Breast epithelium (tissue), 3 donors: ENCODE data around the gene OR5C1. TPM values are rescaled to one million over a fixed set of nuclear protein-coding genes. Genes with fewer than 3 reads are reported as not detected.

Experiments
- total RNA-seq, 3 donors: library from RNA; depleted of rRNA; stranded (reverse); fragments of >200 nt; gene quantifications; one replicate each; pipeline ENCODE4 v1.1.0, GENCODE V29; 2016

OR5C1 gene
- total RNA-seq, 3 donors from 2014 or later = not detected

Other genes with a start within 250 kb of the OR5C1 start
- under 1 TPM in 1 of 3 donors, not detected in 2; 0.73 TPM for gene OR1N2, start 235.8 kb upstream of the OR5C1 start, total RNA-seq
- under 1 TPM in 2 of 3 donors, not detected in 1; 0.44 to 0.48 TPM for gene OR1L8, start 205.5 kb upstream of the OR5C1 start, total RNA-seq
- gene OR1Q1, start 174.2 kb upstream of the OR5C1 start, total RNA-seq = under 1 TPM in 1 of 3 donors, not detected in 2; 0.44 TPM
- not detected for gene OR1B1, start 131.3 kb upstream of the OR5C1 start, total RNA-seq
- not detected for gene OR1L1, start 127.2 kb upstream of the OR5C1 start, total RNA-seq
- not detected for gene OR1L3, start 113.8 kb upstream of the OR5C1 start, total RNA-seq
- not detected for gene OR1L4, start 64.9 kb upstream of the OR5C1 start, total RNA-seq
- gene OR1L6, start 46.6 kb upstream of the OR5C1 start, total RNA-seq = not detected
- not detected for gene OR1K1, start 11.2 kb downstream of the OR5C1 start, total RNA-seq
- gene PDCL, start 39.7 kb downstream of the OR5C1 start, total RNA-seq = 10 to 100 TPM; 14.2 to 24.9 (median 23.7) TPM
- 10 to 100 TPM; 38.6 to 44.6 (median 41.6) TPM for gene RC3H2, start 116.4 kb downstream of the OR5C1 start, total RNA-seq
- 10 to 100 TPM in 2 of 3 donors, 1 to 10 TPM in 1; 8.2 to 17.4 (median 11.1) TPM for gene ZBTB6, start 124.4 kb downstream of the OR5C1 start, total RNA-seq
- gene ZBTB26, start 142.6 kb downstream of the OR5C1 start, total RNA-seq = 10 to 100 TPM in 1 of 3 donors, 1 to 10 TPM in 2; 6.7 to 12.0 (median 7.2) TPM
- 10 to 100 TPM; 49.1 to 93.4 (median 77.7) TPM for gene RABGAP1, start 152.1 kb downstream of the OR5C1 start, total RNA-seq
- gene GPR21, start 244.7 kb downstream of the OR5C1 start, total RNA-seq = 1 to 10 TPM in 2 of 3 donors, not detected in 1; 3.3 to 6.7 TPM